Activated CD4-positive, alpha-beta memory T cell treated with anti-CD3 and anti-CD28 coated beads for 36 hours (primary cell): ENCODE measurements around the gene MCRIP2. TPM values are rescaled to one million over a fixed set of nuclear protein-coding genes. Genes with fewer than 3 reads are reported as not detected.

ENCODE experiments used
- CTCF ChIA-PET: fragments of 350-600 bp; sonication (Branson Sonifier 250); formaldehyde crosslinking; loops from one replicate; lab custom pipeline; 2021; ENCODE audit warnings: antibody characterized with exemption, inconsistent platforms; lab: Charles Lee
- POLR2A ChIA-PET: fragments of 350-600 bp; sonication (Branson Sonifier 250); formaldehyde crosslinking; loops from one replicate; lab custom pipeline; 2021; ENCODE audit warnings: antibody characterized with exemption; lab: Charles Lee
- DNase-seq: peaks from one replicate; pipeline ENCODE4 v3.0.0-alpha.2; 2020
- H3K27ac Mint-ChIP-seq: one replicate; pipeline ENCODE4 v1.8.0; 2021; ENCODE audit warnings: mixed read lengths
- H3K27me3 Mint-ChIP-seq: one replicate; pipeline ENCODE4 v1.8.0; 2021; ENCODE audit warnings: mixed read lengths
- H3K36me3 Mint-ChIP-seq: one replicate; pipeline ENCODE4 v1.8.0; 2021; ENCODE audit warnings: mixed read lengths
- H3K4me1 Mint-ChIP-seq: one replicate; pipeline ENCODE4 v1.8.0; 2021; ENCODE audit warnings: low read depth, mixed read lengths
- H3K4me3 Mint-ChIP-seq: one replicate; pipeline ENCODE4 v1.8.0; 2021; ENCODE audit warnings: mild to moderate bottlenecking, mixed read lengths
- H3K9me3 Mint-ChIP-seq: one replicate; pipeline ENCODE4 v1.8.0; 2021; ENCODE audit warnings: mixed read lengths
- intact Hi-C: fragments of 100-400 bp; cut with micrococcal nuclease; formaldehyde crosslinking; loops from one replicate; pipeline ENCODE4 v1.15.1; 2023
- total RNA-seq, 2 experiments: library from RNA; stranded (reverse); gene quantifications; one replicate each; pipeline ENCODE4 v1.2.3, GENCODE V29; 2021

Gene MCRIP2
- total RNA-seq, 2 experiments from 2014 or later, result 41.1 to 44.1 TPM

DNA sequence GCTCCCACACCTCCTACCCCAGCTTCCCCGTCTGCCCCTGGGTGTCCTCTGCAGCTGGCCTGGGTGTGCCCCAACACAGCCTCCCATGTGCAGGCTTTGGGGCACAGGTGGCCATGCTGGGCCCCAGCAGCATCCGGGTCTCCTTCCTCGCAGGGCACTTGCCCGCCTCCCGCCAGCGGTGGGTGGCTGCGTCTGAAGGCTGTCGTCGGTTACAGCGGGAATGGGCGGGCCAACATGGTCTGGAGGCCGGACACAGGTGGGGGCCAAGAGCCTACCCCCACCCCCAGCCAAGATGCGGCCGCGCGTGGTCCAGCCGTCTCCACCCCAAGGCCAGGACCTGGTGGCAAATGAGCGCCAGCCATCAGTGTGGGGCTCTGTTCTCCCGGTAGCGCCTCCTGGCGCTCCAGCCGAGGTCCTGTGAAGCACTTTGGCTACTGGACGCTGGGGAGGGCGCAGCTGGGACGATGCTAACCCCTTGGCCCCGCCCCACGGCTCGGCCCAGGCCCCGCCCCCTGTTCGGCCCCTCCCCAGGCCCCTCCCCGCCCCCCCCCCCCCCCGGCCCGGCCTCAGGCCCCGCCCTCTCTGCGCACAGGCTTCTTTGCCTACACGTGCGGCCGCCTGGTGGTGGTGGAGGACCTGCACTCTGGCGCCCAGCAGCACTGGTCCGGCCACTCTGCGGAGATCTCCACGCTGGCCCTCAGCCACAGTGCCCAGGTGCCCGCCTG is 19.0 kb downstream of the MCRIP2 start:
- H3K27ac Mint-ChIP-seq, result no peak overlapping the region
- no peaks in the 10 kb centered on the region for H3K27me3 Mint-ChIP-seq
- no peak overlapping the region for H3K4me3 Mint-ChIP-seq
- intact Hi-C loops, result no loop called here
- H3K36me3 Mint-ChIP-seq, result peaks cover 3% of the 10 kb centered on the region
- ChIA-PET CTCF (interaction anchor here (0.7 to 1.0 kb wide), 2 partner anchors 13 to 81 kb away, joined by 3 read pairs; no protein-coding TSS in a partner anchor), POLR2A (no interaction called here)
- no peaks in the 10 kb centered on the region for H3K9me3 Mint-ChIP-seq
- H3K4me1 Mint-ChIP-seq, result peaks cover 4% of the 10 kb centered on the region
- peak; percentile 72 for DNase-seq

DNA sequence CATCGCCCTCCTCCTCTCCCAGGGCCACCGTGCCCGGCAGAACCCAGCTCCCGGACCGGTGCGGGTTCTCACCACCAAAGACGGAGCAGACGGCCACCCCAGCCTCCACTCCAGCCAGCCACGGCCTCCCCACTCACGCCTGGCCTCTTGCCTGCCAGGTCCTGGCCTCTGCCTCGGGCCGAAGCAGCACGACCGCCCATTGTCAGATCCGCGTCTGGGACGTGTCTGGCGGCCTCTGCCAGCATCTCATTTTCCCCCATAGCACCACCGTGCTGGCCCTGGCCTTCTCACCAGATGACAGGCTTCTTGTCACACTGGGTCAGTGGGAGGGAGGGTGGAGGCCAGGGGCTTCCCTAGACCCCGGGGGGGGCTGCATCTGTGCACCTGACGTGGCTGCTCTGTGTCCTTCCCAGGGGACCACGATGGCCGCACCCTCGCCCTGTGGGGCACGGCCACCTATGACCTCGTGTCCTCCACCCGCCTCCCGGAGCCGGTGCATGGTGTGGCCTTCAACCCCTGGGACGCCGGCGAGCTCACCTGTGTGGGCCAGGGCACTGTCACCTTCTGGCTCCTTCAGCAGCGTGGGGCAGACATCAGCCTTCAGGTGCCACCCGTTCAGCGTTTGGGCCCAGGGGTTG is 19.7 kb downstream of the MCRIP2 start:
- POLR2A ChIA-PET, result no interaction called here
- H3K27me3 Mint-ChIP-seq, result no peaks in the 10 kb centered on the region
- H3K4me3 Mint-ChIP-seq, result no peak overlapping the region
- H3K27ac Mint-ChIP-seq, result no peak overlapping the region
- CTCF ChIA-PET, result no interaction called here
- no peaks in the 10 kb centered on the region for H3K9me3 Mint-ChIP-seq
- intact Hi-C loops, result no loop called here
- DNase-seq, result no peak
- peaks cover 3% of the 10 kb centered on the region for H3K36me3 Mint-ChIP-seq
- H3K4me1 Mint-ChIP-seq, result peaks cover 4% of the 10 kb centered on the region

DNA sequence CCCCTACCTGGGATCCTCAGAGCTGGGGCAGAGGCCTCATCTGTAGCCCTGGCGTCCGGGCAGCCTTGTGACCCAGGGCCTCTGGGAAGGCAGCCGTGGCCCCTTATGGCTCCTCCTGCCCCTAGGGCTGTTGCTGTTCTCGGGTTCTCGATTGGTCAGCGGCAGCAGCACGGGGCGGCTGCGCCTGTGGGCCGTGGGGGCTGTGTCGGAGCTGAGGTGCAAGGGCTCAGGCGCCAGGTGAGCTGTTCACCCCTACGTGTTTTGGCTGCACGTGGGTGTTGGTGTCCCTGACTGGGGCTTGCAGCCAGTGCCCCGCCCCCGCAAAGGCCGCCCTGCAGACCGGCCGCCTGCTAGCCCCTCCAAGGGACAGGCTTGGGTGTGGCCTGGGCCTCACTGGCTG is 20.5 kb downstream of the MCRIP2 start:
- no peak overlapping the region for H3K4me3 Mint-ChIP-seq
- intact Hi-C loops, result no loop called here
- CTCF ChIA-PET, result no interaction called here

DNA sequence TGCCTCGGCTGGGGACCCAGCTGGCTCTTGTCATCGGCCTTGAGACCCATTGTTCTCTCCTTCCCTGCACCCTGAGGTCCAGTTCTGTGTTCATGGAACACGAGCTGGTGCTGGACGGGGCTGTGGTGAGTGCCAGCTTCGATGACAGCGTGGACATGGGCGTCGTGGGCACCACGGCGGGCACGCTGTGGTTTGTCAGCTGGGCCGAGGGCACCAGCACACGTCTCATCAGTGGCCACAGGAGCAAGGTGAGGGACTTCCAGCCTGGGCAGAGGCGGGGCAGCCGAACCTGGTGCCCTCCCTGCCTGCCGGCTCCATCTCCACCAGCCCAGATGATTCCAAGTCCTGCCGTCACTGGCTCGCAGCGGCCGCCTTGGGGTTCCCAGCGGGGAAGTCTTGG is 21.0 kb downstream of the MCRIP2 start:
- ChIA-PET CTCF (no interaction called here), POLR2A (no interaction called here)
- no peak for DNase-seq
- H3K4me3 Mint-ChIP-seq, result no peak overlapping the region
- H3K36me3 Mint-ChIP-seq, result peaks cover 3% of the 10 kb centered on the region
- H3K27ac Mint-ChIP-seq, result no peak overlapping the region
- peaks cover 6% of the 10 kb centered on the region for H3K4me1 Mint-ChIP-seq
- H3K27me3 Mint-ChIP-seq, result no peaks in the 10 kb centered on the region
- no peaks in the 10 kb centered on the region for H3K9me3 Mint-ChIP-seq
- intact Hi-C loops, result no loop called here

More for the DNA sequence above, 20.5 kb downstream of the MCRIP2 start:
- Mint-ChIP-seq H3K27me3 (no peaks in the 10 kb centered on the region), H3K27ac (no peak overlapping the region), H3K9me3 (no peaks in the 10 kb centered on the region), H3K4me1 (peaks cover 4% of the 10 kb centered on the region), H3K36me3 (peaks cover 3% of the 10 kb centered on the region)
- no peak for DNase-seq
- POLR2A ChIA-PET, result no interaction called here

DNA sequence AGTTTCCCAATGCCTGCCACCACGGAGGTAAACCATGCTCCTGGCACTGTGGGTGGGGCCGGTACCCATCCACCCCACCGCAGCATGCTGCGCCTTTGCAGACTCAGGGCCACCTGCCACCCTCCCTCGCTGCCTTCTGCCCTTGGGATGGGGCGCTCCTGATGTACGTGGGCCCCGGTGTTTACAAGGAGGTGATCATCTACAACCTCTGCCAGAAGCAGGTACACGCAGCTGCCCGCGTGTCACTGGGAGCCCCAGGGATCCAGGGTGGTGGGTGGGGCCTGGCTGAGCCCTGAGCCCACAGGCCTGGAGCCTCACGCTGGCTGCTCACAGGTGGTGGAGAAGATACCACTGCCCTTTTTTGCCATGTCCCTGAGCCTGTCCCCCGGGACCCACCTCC is 24.9 kb downstream of the MCRIP2 start:
- intact Hi-C loops, result no loop called here
- Mint-ChIP-seq H3K4me1 (peaks cover 6% of the 10 kb centered on the region), H3K27ac (no peak overlapping the region), H3K36me3 (peaks cover 12% of the 10 kb centered on the region), H3K4me3 (no peak overlapping the region), H3K9me3 (no peaks in the 10 kb centered on the region), H3K27me3 (no peaks in the 10 kb centered on the region)
- CTCF ChIA-PET, result no interaction called here
- no peak for DNase-seq
- POLR2A ChIA-PET, result interaction anchor here (1.2 kb wide), 1 partner anchor 14 kb away, joined by 4 read pairs; the partner anchor contains the start of gene STUB1

DNA sequence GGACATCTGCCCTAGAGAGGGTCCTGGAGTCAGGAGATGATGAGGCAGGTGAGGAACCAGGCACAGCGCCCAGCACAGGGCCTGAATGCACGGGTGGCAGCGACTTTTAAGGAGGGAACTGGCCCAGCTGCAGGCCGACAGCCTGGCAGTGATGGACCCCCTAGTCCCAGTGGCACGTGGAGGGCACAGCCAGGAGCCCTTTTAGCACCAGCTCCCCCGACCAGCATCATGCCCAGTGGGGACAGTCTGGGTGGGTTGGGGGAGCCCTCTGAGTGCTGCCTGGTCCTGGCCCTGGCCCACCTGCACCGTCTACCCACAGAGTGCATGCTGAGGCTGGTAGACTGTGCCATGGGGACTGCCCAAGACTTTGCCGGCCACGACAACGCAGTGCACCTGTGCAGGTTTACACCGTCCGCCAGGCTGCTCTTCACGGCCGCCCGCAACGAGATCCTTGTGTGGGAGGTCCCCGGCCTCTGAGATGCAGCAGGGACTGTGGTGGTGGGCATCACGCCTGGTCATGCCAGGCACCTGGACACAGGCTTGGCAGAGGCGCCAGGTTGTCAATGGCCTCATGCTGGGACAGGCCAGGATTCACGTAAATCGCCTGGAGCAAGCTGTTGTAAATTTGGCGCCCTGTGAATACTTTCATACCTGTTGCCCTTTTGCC is 25.6 kb downstream of the MCRIP2 start:
- Mint-ChIP-seq H3K4me1 (peaks cover 6% of the 10 kb centered on the region), H3K4me3 (peak overlapping the region; percentile 77), H3K27ac (peak overlapping the region; percentile 85), H3K9me3 (no peaks in the 10 kb centered on the region), H3K36me3 (peaks cover 12% of the 10 kb centered on the region), H3K27me3 (no peaks in the 10 kb centered on the region)
- ChIA-PET POLR2A (interaction anchor here (0.9 to 1.8 kb wide), 3 partner anchors 13 to 19 kb away, joined by 3 to 4 read pairs (median 4); partner anchors contain the start of genes JMJD8, STUB1 and WDR90), CTCF (interaction anchor here (0.7 to 1.9 kb wide), 5 partner anchors 19 to 1038 kb away, joined by 3 to 7 read pairs (median 3); no protein-coding TSS in a partner anchor)
- DNase-seq, result no peak
- intact Hi-C loops, result no loop called here

DNA sequence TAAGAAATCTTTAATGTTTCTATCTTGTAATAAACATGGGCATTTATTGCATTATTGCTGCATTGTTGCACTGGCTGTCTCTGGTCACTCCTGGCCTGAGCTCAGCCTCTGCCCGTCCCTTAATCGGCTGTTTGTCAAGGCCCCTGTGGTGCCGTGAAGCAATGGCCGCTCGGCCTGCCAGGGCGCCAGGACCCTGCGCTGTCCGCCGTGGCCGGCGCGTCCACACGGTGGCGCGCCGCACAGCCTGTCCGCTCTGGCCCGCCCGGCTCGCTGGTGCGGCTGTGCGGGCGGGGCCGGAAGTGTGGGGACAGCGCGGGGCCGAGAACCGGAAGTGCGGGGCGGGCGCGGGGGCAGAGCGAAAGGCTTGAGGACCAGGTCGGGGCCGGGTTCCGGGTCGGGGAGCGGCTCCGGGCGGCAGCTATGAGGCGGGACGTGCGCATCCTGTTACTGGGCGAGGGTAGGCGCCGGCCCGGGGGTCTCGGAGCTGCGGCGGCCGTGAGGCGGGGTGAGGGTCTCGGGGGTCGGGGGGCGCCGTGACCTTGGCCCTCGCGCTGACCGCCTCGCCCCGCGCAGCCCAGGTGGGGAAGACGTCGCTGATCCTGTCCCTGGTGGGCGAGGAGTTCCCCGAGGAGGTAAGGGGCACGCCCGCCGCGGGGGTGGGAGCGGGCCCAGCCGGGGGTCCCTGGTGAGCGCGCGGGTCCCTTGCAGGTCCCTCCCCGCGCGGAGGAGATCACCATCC is 26.3 kb downstream of the MCRIP2 start, which contains the start of gene RHOT2:
RHOT2 (plus strand) TSS at position 353 of the 739 bp plus-strand sequence; CDS start at position 421, 68 bp downstream.
- intact Hi-C loops, result no loop called here
- CTCF ChIA-PET, result interaction anchor here (0.6 to 1.9 kb wide), 10 partner anchors 11 to 1038 kb away, joined by 3 to 7 read pairs (median 3); partner anchors contain the start of gene STUB1

DNA sequence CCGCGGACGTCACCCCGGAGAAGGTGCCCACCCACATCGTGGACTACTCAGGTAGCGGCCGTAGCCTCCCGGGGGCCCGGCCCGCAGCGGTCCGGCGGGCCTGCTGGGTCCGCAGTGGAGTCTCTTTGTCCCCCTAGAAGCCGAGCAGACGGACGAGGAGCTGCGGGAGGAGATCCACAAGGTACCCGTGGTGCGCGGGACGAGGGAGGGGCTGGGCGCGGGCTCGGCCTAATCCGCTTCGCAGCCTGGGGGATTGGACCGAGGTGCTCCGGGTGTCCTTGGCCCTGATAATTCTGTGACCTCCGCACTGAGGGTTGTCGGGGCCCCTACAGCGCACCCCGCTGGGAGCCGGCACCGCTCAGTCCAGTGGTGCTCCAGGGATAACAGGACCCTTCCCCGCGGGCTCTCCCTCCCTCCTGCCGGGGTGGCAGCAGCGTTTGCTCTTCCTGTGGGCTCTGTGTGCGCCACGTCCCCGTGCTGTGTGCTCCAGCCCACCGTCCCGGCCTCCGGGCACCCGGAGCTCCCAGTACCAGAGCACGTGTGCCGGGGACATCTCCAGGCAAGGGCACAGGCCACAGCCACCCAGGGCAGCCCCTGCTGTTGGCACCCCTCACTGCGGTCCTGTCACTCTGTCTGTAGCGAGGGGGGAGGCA is 27.0 kb downstream of the MCRIP2 start:
- H3K4me1 Mint-ChIP-seq, result peaks cover 6% of the 10 kb centered on the region
- H3K9me3 Mint-ChIP-seq, result no peaks in the 10 kb centered on the region
- ChIA-PET CTCF (interaction anchor here (0.6 to 1.9 kb wide), 8 partner anchors 11 to 76 kb away, joined by 3 to 7 read pairs (median 3); partner anchors contain the start of gene STUB1), POLR2A (interaction anchor here (0.9 to 1.8 kb wide), 2 partner anchors 20 to 26 kb away, joined by 3 to 4 read pairs; partner anchors contain the start of gene WDR90)
- H3K27ac Mint-ChIP-seq, result peak overlapping the region; percentile 33
- peak overlapping the region; percentile 77 for H3K4me3 Mint-ChIP-seq
- H3K27me3 Mint-ChIP-seq, result no peaks in the 10 kb centered on the region
- DNase-seq, result peak; percentile 32
- intact Hi-C loops, result no loop called here
- H3K36me3 Mint-ChIP-seq, result peaks cover 12% of the 10 kb centered on the region

More for the DNA sequence above, 26.3 kb downstream of the MCRIP2 start, which contains the start of gene RHOT2:
- Mint-ChIP-seq H3K9me3 (no peaks in the 10 kb centered on the region), H3K27me3 (no peaks in the 10 kb centered on the region), H3K4me1 (peaks cover 6% of the 10 kb centered on the region), H3K4me3 (peak within 1 kb of the TSS; percentile 77), H3K36me3 (peaks cover 11% of the 10 kb centered on the region), H3K27ac (peak within 1 kb of the TSS; percentile 85)
- DNase-seq, result peak; percentile 96
- POLR2A ChIA-PET, result interaction anchor here (0.9 to 1.8 kb wide), 3 partner anchors 13 to 19 kb away, joined by 3 to 4 read pairs (median 4); partner anchors contain the start of genes JMJD8, STUB1 and WDR90

DNA sequence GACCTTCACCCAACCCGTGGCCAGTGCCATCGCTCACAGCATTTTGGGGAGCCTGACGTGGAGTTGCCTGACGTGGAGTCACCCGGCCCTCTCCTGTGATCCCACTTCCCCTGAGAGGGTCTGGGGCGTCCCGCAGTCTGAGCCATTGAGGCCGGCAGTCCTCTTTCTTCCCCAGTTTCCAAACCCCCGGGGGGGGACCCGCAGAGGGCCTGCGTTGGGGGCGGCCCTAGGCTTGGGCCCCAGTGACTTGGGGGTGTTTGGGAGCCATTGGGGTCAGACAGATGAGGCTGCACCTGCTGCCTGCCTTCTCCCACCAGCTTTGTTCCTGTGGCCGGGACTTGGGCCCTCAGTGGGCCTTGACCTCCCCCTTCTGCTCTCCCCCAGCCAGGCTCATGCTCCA is 28.0 kb downstream of the MCRIP2 start:
- Mint-ChIP-seq H3K27ac (no peak overlapping the region), H3K4me3 (peak overlapping the region; percentile 42), H3K36me3 (peaks cover 12% of the 10 kb centered on the region), H3K27me3 (no peaks in the 10 kb centered on the region), H3K9me3 (no peaks in the 10 kb centered on the region), H3K4me1 (peaks cover 6% of the 10 kb centered on the region)
- POLR2A ChIA-PET, result no interaction called here
- CTCF ChIA-PET, result no interaction called here
- intact Hi-C loops, result no loop called here
- no peak for DNase-seq

DNA sequence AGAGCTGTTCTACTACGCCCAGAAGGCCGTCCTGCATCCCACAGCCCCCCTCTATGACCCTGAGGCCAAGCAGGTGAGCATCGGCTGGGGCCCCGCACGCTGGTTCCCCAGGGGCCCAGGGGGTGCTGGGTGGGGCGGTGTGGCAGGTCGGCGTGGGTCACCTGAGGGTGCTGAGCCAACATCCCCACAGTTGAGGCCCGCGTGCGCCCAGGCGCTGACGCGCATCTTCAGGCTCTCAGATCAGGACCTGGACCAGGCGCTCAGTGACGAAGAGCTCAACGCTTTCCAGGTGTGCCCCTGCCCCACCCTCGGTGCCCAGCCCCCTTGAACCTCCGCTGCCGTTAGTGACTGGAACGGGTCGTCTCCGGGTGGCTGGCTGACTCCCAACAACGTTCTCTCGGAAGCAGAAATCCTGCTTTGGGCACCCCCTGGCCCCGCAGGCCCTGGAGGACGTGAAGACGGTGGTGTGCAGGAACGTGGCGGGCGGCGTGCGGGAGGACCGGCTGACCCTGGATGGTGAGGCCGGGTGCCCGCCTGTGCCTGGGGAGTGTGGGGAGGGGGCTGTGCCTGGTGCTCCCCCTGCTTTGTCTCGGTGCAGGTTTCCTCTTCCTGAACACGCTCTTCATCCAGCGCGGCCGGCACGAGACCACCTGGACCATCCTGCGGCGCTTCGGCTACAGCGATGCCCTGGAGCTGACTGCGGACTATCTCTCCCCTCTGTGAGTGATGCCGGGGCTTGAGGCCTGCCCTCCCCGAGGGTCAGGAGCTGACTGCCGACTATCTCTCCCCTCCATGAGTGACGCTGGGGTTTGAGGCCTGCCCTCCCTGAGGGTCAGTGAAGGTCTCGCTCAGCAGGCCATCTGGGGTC is 29.1 kb downstream of the MCRIP2 start:
- Mint-ChIP-seq H3K9me3 (no peaks in the 10 kb centered on the region), H3K36me3 (peaks cover 12% of the 10 kb centered on the region), H3K4me3 (no peak overlapping the region), H3K27me3 (no peaks in the 10 kb centered on the region), H3K27ac (no peak overlapping the region), H3K4me1 (peaks cover 10% of the 10 kb centered on the region)
- CTCF ChIA-PET, result no interaction called here
- POLR2A ChIA-PET, result no interaction called here
- intact Hi-C loops, result no loop called here
- DNase-seq, result no peak
